H9 (cell line): Measurements from ENCODE around the gene SF3B3. TPM values are rescaled to one million over a fixed set of nuclear protein-coding genes. Genes with fewer than 3 reads are reported as not detected.
A peak's percentile ranks its signal among the peaks of the same experiment; 100 is the strongest.

ENCODE experiments used
- DNase-seq: peaks from one replicate; pipeline ENCODE4 v3.0.0-alpha.2; 2017
- H2AFZ ChIP-seq: one replicate; pipeline ENCODE4 v1.6.1; 2013; ENCODE audit warnings: mild to moderate bottlenecking, low read length, control low read depth, moderate library complexity
- H2AK5ac ChIP-seq: 2 replicates; pipeline ENCODE4 v1.6.1; 2013; ENCODE audit warnings: low read length, control low read depth, mixed read lengths; ENCODE audit not compliant: insufficient read length
- H2BK120ac ChIP-seq: one replicate; pipeline ENCODE4 v1.6.1; 2013; ENCODE audit warnings: low read depth, mild to moderate bottlenecking, low read length, control low read depth, inconsistent platforms; ENCODE audit not compliant: poor library complexity, severe bottlenecking
- H2BK12ac ChIP-seq: 2 replicates; pipeline ENCODE4 v1.6.1; 2013; ENCODE audit warnings: low read length, control low read depth, mixed read lengths, low read depth; ENCODE audit not compliant: insufficient read length
- H2BK15ac ChIP-seq: 2 replicates; pipeline ENCODE4 v1.6.1; 2013; ENCODE audit warnings: low read depth, low read length, control low read depth
- H2BK20ac ChIP-seq: one replicate; pipeline ENCODE4 v1.6.1; 2013; ENCODE audit warnings: low read depth, mild to moderate bottlenecking, low read length, control low read depth, inconsistent platforms; ENCODE audit not compliant: poor library complexity, severe bottlenecking
- H2BK5ac ChIP-seq: 2 replicates; pipeline ENCODE4 v1.6.1; 2013; ENCODE audit warnings: low read length, control low read depth, mixed read lengths; ENCODE audit not compliant: insufficient read length
- H3K14ac ChIP-seq: 2 replicates; pipeline ENCODE4 v1.6.1; 2013; ENCODE audit warnings: low read length, control low read depth; ENCODE audit not compliant: insufficient read depth
- H3K18ac ChIP-seq: 2 replicates; pipeline ENCODE4 v1.6.1; 2013; ENCODE audit warnings: low read depth, mild to moderate bottlenecking, mixed read lengths, low read length, control low read depth; ENCODE audit not compliant: insufficient read length
- H3K23ac ChIP-seq: 2 replicates; pipeline ENCODE4 v1.6.1; 2013; ENCODE audit warnings: low read length, control low read depth, mixed read lengths, low read depth; ENCODE audit not compliant: insufficient read length
- H3K23me2 ChIP-seq: 2 replicates; pipeline ENCODE4 v1.6.1; 2013; ENCODE audit warnings: low read depth, mild to moderate bottlenecking, mixed read lengths, low read length, control low read depth; ENCODE audit not compliant: insufficient read length, poor library complexity, severe bottlenecking
- H3K27ac ChIP-seq: 2 replicates; pipeline ENCODE4 v1.5.1; 2013; ENCODE audit warnings: low read length, control low read depth, mixed read lengths, low read depth; ENCODE audit not compliant: insufficient read length
- H3K27me3 ChIP-seq: 2 replicates; pipeline ENCODE4 v1.6.1; 2013; ENCODE audit warnings: low read length, control low read depth, inconsistent platforms; ENCODE audit not compliant: insufficient read depth
- H3K4ac ChIP-seq: 2 replicates; pipeline ENCODE4 v1.6.1; 2013; ENCODE audit warnings: low read depth, mild to moderate bottlenecking, control low read depth, inconsistent platforms, low read length, moderate library complexity
- H3K4me1 ChIP-seq: 2 replicates; pipeline ENCODE4 v1.6.1; 2013; ENCODE audit warnings: low read length, control low read depth, inconsistent platforms; ENCODE audit not compliant: insufficient read depth
- H3K4me2 ChIP-seq: 2 replicates; pipeline ENCODE4 v1.6.1; 2013; ENCODE audit warnings: low read length, control low read depth, mixed read lengths; ENCODE audit not compliant: insufficient read length, insufficient read depth
- H3K56ac ChIP-seq: 2 replicates; pipeline ENCODE4 v1.6.1; 2013; ENCODE audit warnings: low read depth, mild to moderate bottlenecking, mixed read lengths, low read length, control low read depth; ENCODE audit not compliant: insufficient read length
- H3K79me1 ChIP-seq: 2 replicates; pipeline ENCODE4 v1.6.1; 2013; ENCODE audit warnings: low read depth, mild to moderate bottlenecking, moderate library complexity, low read length, control low read depth, inconsistent platforms; ENCODE audit not compliant: insufficient read depth, poor library complexity, severe bottlenecking
- H3K79me2 ChIP-seq: 2 replicates; pipeline ENCODE4 v1.6.1; 2013; ENCODE audit warnings: low read length, control low read depth, inconsistent platforms; ENCODE audit not compliant: insufficient read depth
- H3K9ac ChIP-seq: 2 replicates; pipeline ENCODE4 v1.6.1; 2013; ENCODE audit warnings: low read length, control low read depth, mixed read lengths; ENCODE audit not compliant: insufficient read length; ENCODE audit errors: extremely low read depth
- H3K9me3 ChIP-seq: one replicate; pipeline ENCODE4 v1.6.1; 2013; ENCODE audit warnings: low read depth, low read length, inconsistent platforms; ENCODE audit not compliant: control insufficient read depth
- H3T11ph ChIP-seq: one replicate; pipeline ENCODE4 v1.6.1; 2013; ENCODE audit warnings: mild to moderate bottlenecking, low read length, control low read depth, inconsistent platforms
- H4K20me1 ChIP-seq: one replicate; pipeline ENCODE4 v1.6.1; 2013; ENCODE audit not compliant: control insufficient read depth, insufficient read length, insufficient read depth
- H4K5ac ChIP-seq: 2 replicates; pipeline ENCODE4 v1.6.1; 2013; ENCODE audit warnings: low read depth, mild to moderate bottlenecking, mixed read lengths, low read length, control low read depth; ENCODE audit not compliant: insufficient read length
- H4K8ac ChIP-seq: replicated peaks from 2 replicates; pipeline ENCODE4 v1.6.1; 2013; ENCODE audit warnings: low read length, control low read depth, mixed read lengths, low read depth; ENCODE audit not compliant: insufficient read length
- H4K91ac ChIP-seq: 2 replicates; pipeline ENCODE4 v1.6.1; 2013; ENCODE audit warnings: low read depth, mild to moderate bottlenecking, moderate library complexity, mixed read lengths, low read length, control low read depth; ENCODE audit not compliant: insufficient read length
- H3K27ac Mint-ChIP-seq, 3 experiments: 2 replicates in 2 of 3; 3 replicates in 1 of 3; pipeline ENCODE4 v1.8.0; 2020 to 2021; ENCODE audit warnings: mixed read lengths in 3 of 3, mild to moderate bottlenecking in 1 of 3, moderate library complexity in 1 of 3
- H3K27me3 Mint-ChIP-seq: 2 replicates; pipeline ENCODE4 v1.8.0; 2021; ENCODE audit warnings: low read depth, mild to moderate bottlenecking, moderate library complexity, mixed read lengths
- H3K36me3 Mint-ChIP-seq, 3 experiments: 2 replicates in 2 of 3; 3 replicates in 1 of 3; pipeline ENCODE4 v1.8.0; 2020 to 2021; ENCODE audit warnings: low read depth in 3 of 3, mixed read lengths in 3 of 3; ENCODE audit not compliant: insufficient read depth in 1 of 3
- H3K4me1 Mint-ChIP-seq, 2 experiments: 2 replicates each; pipeline ENCODE4 v1.8.0; 2020; ENCODE audit warnings: mixed read lengths in 2 of 2
- H3K4me3 Mint-ChIP-seq, 2 experiments: 2 replicates in 1 of 2; 3 replicates in 1 of 2; pipeline ENCODE4 v1.8.0; 2020 to 2021; ENCODE audit warnings: mild to moderate bottlenecking in 2 of 2, mixed read lengths in 2 of 2, moderate library complexity in 1 of 2
- H3K9me3 Mint-ChIP-seq, 2 experiments: 2 replicates in 1 of 2; 3 replicates in 1 of 2; pipeline ENCODE4 v1.8.0; 2020; ENCODE audit warnings: mild to moderate bottlenecking in 2 of 2, mixed read lengths in 2 of 2, moderate library complexity in 1 of 2
- CTCF ChIP-seq: fragments of 200-600 bp; sonication (generic); conservative IDR thresholded peaks from 3 replicates; pipeline ENCODE4 v1.8.0; 2021; ENCODE audit warnings: antibody characterized with exemption, mild to moderate bottlenecking
- WGBS: extraction: QIAGEN DNeasy Blood & Tissue Kit; methylation state at CpG from one replicate; pipeline ENCODE4 v1.1.7; 2013; ENCODE audit warnings: missing lambda C conversion rate, low lambda C conversion rate, mixed read lengths; ENCODE audit not compliant: insufficient read length; ENCODE audit errors: extremely low coverage; 5-methylcytosine and 5-hydroxymethylcytosine counted together
- long read RNA-seq: library from polyadenylated mRNA; unstranded; transcript quantifications from one replicate; pipeline ENCODE4 v2.0.0, GENCODE V29; 2020
- total RNA-seq: library from RNA; stranded (reverse); gene quantifications from 2 replicates; pipeline ENCODE4 v1.2.1, GENCODE V29; 2021

The SF3B3 gene
- 493 and 511 TPM in 2 replicates for total RNA-seq
- long read RNA-seq, full-length matches to known transcripts, result 907 of 1,126 reads
- long read RNA-seq, partial matches to known transcripts, result 110 of 1,126 reads
- long read RNA-seq, other reads (novel, unspliced or antisense), result 109 of 1,126 reads

DNA sequence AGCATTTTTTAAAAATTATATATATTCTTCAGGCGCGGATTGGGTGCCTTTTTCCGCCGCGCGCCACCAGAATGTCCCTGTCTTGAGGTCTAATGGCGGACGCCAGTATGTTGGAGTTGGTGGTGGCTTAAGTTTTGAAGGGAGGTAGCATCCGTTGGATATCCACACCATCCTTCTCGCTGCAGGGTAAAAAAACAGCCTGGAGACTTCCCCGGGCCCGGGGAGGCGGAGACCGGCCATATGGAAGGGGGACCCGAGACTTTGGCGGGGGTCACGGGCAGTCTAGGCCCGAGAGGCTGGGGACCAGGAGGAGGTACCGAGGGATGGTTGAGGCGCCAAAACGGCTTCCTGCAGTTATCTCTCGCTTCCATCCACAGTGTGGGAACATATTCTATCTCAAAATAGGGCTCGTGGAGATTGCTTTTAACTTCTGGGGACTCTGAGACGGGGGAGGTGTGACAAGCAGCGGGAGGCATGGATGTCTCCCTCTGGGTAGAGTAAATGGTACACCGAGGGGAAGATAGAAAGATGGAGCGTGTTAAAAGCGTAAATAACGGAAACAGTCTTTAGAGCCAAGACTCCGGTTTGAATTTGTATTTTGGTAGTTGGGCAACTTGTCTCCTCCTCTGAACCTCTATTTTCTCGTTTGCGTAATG, at the start of gene SF3B3:
SF3B3 (plus strand) TSS at position 74 of the 656 bp plus-strand sequence. CDS start 2,841 bp downstream, outside the sequence.
- no peak within 1 kb of the TSS; the same call in 1 of the 2 replicates for H3K4ac ChIP-seq
- H2BK120ac ChIP-seq, result peak within 1 kb of the TSS; percentile 90
- H3K4me3 Mint-ChIP-seq, result peak within 1 kb of the TSS; percentile 93 to 97
- no peak within 1 kb of the TSS for H2BK15ac ChIP-seq
- no peak within 1 kb of the TSS for H3K56ac ChIP-seq
- peak within 1 kb of the TSS; percentile 99 for H3K27ac Mint-ChIP-seq
- peak within 1 kb of the TSS; percentile 69 for H3K4me2 ChIP-seq
- peaks cover 29 to 36% of the 10 kb centered on the region in 2 experiments for H3K4me1 Mint-ChIP-seq
- H4K8ac ChIP-seq, result no peak within 1 kb of the TSS
- no peaks in the 10 kb centered on the region for H4K20me1 ChIP-seq
- no peaks in the 10 kb centered on the region for H3K9me3 ChIP-seq
- peak within 1 kb of the TSS; percentile 27 for H2AFZ ChIP-seq
- H2BK12ac ChIP-seq, result peak within 1 kb of the TSS; percentile 22
- no peaks in the 10 kb centered on the region for H3K27me3 ChIP-seq
- H3K18ac ChIP-seq, result peak within 1 kb of the TSS; percentile 98
- H2BK5ac ChIP-seq, result peak within 1 kb of the TSS; percentile 43
- peak; percentile 52 for DNase-seq
- no peak within 1 kb of the TSS for H2AK5ac ChIP-seq
- no peak within 1 kb of the TSS for H2BK20ac ChIP-seq
- peak within 1 kb of the TSS; percentile 95 for H3K14ac ChIP-seq
- peak within 1 kb of the TSS; percentile 98 for H4K5ac ChIP-seq
- H3T11ph ChIP-seq, result no peak within 1 kb of the TSS
- no peaks in the 10 kb centered on the region; a peak in 1 of 5 replicates for H3K9me3 Mint-ChIP-seq
- peak within 1 kb of the TSS; percentile 58 for H3K27ac ChIP-seq
- H4K91ac ChIP-seq, result peak within 1 kb of the TSS; percentile 15
- peak within 1 kb of the TSS; percentile 97 for H3K9ac ChIP-seq
- H3K27me3 Mint-ChIP-seq, result no peaks in the 10 kb centered on the region
- H3K23ac ChIP-seq, result no peak within 1 kb of the TSS
- peaks cover 7% of the 10 kb centered on the region; the same call in 1 of the 2 replicates for H3K4me1 ChIP-seq
- H3K23me2 ChIP-seq, result peaks cover 10% of the 10 kb centered on the region
- TF ChIP-seq CTCF, result no peak
- peaks cover 36% of the 10 kb centered on the region; the same call in 1 of the 2 replicates for H3K79me2 ChIP-seq
- H3K79me1 ChIP-seq, result peaks cover 6% of the 10 kb centered on the region
- H3K36me3 Mint-ChIP-seq, result peaks cover 32 to 52% (median 43%) of the 10 kb centered on the region in 3 experiments
- no CpG with 5 or more reads among the region's 32 CpGs for WGBS
